Mucosa of stomach (tissue), 1 donor: ENCODE measurements around the gene PRKN.

Experiments used
- H3K27me3 ChIP-seq: one replicate; pipeline ENCODE4 v1.7.0; 2013; ENCODE audit warnings: mild to moderate bottlenecking, low read length; ENCODE audit not compliant: control insufficient read depth, insufficient read depth
- H3K36me3 ChIP-seq: one replicate; pipeline ENCODE4 v1.7.0; 2013; ENCODE audit warnings: low read length; ENCODE audit not compliant: control insufficient read depth, insufficient read depth
- H3K4me1 ChIP-seq: one replicate; pipeline ENCODE4 v1.7.0; 2013; ENCODE audit warnings: mild to moderate bottlenecking, low read length; ENCODE audit not compliant: control insufficient read depth, insufficient read depth
- H3K4me3 ChIP-seq: one replicate; pipeline ENCODE4 v1.7.0; 2013; ENCODE audit warnings: low read length
- H3K9ac ChIP-seq: one replicate; pipeline ENCODE4 v1.7.0; 2013; ENCODE audit warnings: mild to moderate bottlenecking, low read length, moderate library complexity
- H3K9me3 ChIP-seq: one replicate; pipeline ENCODE4 v1.7.0; 2013; ENCODE audit warnings: mild to moderate bottlenecking, low read length, moderate library complexity; ENCODE audit not compliant: control insufficient read depth
- donor health status: Pancreatic carcinoma.

Gene PRKN

DNA sequence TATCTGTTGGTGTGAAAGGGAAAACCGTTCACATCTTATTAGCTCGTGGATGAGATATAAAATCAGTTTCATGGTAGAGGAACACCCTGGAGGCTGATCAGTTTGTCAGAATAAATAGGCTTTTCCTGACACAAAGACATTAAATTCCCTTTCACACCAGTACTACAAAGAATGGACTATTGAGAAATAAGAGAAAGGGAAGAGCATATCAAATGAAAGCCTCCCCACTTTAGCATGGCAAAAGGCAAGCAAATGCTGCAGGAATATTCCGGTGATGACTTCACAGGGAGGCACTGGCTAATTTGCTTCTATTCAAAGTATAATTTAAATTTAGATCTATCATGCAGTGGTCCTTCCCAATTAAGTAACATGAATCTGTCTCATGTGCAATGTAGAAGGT is 1337.8 kb downstream of the PRKN start:
- Histone ChIP-seq H3K9ac (no peak overlapping the region), H3K27me3 (no peaks in the 10 kb centered on the region), H3K9me3 (no peaks in the 10 kb centered on the region), H3K36me3 (no peaks in the 10 kb centered on the region), H3K4me1 (no peaks in the 10 kb centered on the region), H3K4me3 (no peak overlapping the region)

GRCh38 chr6:161383951-161384350 is 1343.6 kb downstream of the PRKN start:
- Histone ChIP-seq H3K4me1 (peaks cover 4% of the 10 kb centered on the region), H3K9ac (no peak overlapping the region), H3K9me3 (no peaks in the 10 kb centered on the region), H3K36me3 (no peaks in the 10 kb centered on the region), H3K27me3 (no peaks in the 10 kb centered on the region), H3K4me3 (no peak overlapping the region)

GRCh38 chr6:161379834-161380582 is 1347.6 kb downstream of the PRKN start:
- no peak overlapping the region for H3K4me3 ChIP-seq
- no peak overlapping the region for H3K9ac ChIP-seq
- no peaks in the 10 kb centered on the region for H3K27me3 ChIP-seq
- no peaks in the 10 kb centered on the region for H3K9me3 ChIP-seq
- peaks cover 11% of the 10 kb centered on the region for H3K4me1 ChIP-seq
- H3K36me3 ChIP-seq, result no peaks in the 10 kb centered on the region

GRCh38 chr6:161378115-161378514 is 1349.5 kb downstream of the PRKN start:
- Histone ChIP-seq H3K9me3 (no peaks in the 10 kb centered on the region), H3K27me3 (no peaks in the 10 kb centered on the region), H3K36me3 (no peaks in the 10 kb centered on the region), H3K9ac (no peak overlapping the region), H3K4me1 (peaks cover 11% of the 10 kb centered on the region), H3K4me3 (no peak overlapping the region)

DNA sequence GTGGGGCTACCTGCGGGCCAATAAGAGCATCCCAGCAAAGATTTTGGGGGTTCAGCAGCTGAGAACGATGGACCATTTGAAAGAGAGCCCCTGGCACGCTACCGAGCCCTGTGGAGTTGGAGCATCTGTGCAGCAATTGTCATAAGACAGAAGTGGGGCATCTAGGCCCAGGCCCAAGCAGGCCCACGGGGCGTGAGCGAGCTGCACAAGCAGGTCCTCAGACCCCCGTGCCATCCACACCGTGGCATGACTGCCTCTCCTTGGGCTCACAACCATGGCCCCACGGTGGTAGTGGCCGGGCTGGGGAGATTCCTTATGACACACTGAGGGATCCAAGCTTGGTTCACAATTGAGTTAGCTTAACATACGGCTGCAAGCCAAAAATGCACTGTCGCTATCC is 1350.5 kb downstream of the PRKN start:
- peaks cover 11% of the 10 kb centered on the region for H3K4me1 ChIP-seq
- H3K27me3 ChIP-seq, result no peaks in the 10 kb centered on the region
- no peaks in the 10 kb centered on the region for H3K36me3 ChIP-seq
- no peak overlapping the region for H3K4me3 ChIP-seq
- no peak overlapping the region for H3K9ac ChIP-seq
- no peaks in the 10 kb centered on the region for H3K9me3 ChIP-seq

- H3K36me3 ChIP-seq, result no peaks in the 10 kb centered on the region
- H3K9me3 ChIP-seq, result no peaks in the 10 kb centered on the region
- peaks cover 11% of the 10 kb centered on the region for H3K4me1 ChIP-seq
- no peak overlapping the region for H3K4me3 ChIP-seq
- no peaks in the 10 kb centered on the region for H3K27me3 ChIP-seq
- no peak overlapping the region for H3K9ac ChIP-seq
Measured at GRCh38 chr6:161376367-161376766, 1351.2 kb downstream of the PRKN start.

- H3K4me3 ChIP-seq, result no peak overlapping the region
- H3K36me3 ChIP-seq, result no peaks in the 10 kb centered on the region
- no peak overlapping the region for H3K9ac ChIP-seq
- peaks cover 10% of the 10 kb centered on the region for H3K4me1 ChIP-seq
- H3K27me3 ChIP-seq, result no peaks in the 10 kb centered on the region
- H3K9me3 ChIP-seq, result no peaks in the 10 kb centered on the region
Measured at GRCh38 chr6:161374971-161375873, 1352.3 kb downstream of the PRKN start.

GRCh38 chr6:161373905-161374451 is 1353.6 kb downstream of the PRKN start:
- peaks cover 7% of the 10 kb centered on the region for H3K4me1 ChIP-seq
- H3K9me3 ChIP-seq, result no peaks in the 10 kb centered on the region
- H3K9ac ChIP-seq, result no peak overlapping the region
- no peaks in the 10 kb centered on the region for H3K27me3 ChIP-seq
- H3K36me3 ChIP-seq, result no peaks in the 10 kb centered on the region
- H3K4me3 ChIP-seq, result no peak overlapping the region

- Histone ChIP-seq H3K9ac (no peak overlapping the region), H3K36me3 (no peaks in the 10 kb centered on the region), H3K27me3 (no peaks in the 10 kb centered on the region), H3K9me3 (no peaks in the 10 kb centered on the region), H3K4me3 (no peak overlapping the region), H3K4me1 (peaks cover 7% of the 10 kb centered on the region)
Measured at GRCh38 chr6:161372422-161372793, 1355.2 kb downstream of the PRKN start.

GRCh38 chr6:161370880-161371279 is 1356.7 kb downstream of the PRKN start:
- no peak overlapping the region for H3K4me3 ChIP-seq
- no peak overlapping the region for H3K9ac ChIP-seq
- peaks cover 3% of the 10 kb centered on the region for H3K4me1 ChIP-seq
- H3K9me3 ChIP-seq, result no peaks in the 10 kb centered on the region
- no peaks in the 10 kb centered on the region for H3K27me3 ChIP-seq
- H3K36me3 ChIP-seq, result no peaks in the 10 kb centered on the region

DNA sequence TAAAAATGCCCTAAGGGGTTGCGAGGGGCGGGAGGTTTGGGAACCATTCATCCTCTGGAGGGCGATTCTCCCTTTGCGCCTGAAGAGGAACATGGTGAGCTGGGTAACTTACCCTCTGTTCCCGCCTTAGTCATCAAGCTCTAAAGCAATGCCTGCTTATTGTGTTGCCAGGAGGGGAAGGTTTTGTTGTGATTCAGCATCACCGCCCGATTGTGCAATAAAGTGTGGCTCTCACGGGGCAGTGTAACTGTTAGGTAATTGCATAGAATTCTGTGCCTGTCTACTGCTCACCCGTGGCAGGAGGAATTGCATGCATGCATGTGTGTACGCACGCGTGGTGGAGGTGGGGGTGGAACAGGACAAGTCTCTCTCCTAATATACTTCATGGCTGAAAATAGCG is 1358.2 kb downstream of the PRKN start:
- no peak overlapping the region for H3K9ac ChIP-seq
- no peaks in the 10 kb centered on the region for H3K27me3 ChIP-seq
- no peak overlapping the region for H3K4me3 ChIP-seq
- H3K36me3 ChIP-seq, result no peaks in the 10 kb centered on the region
- no peaks in the 10 kb centered on the region for H3K4me1 ChIP-seq
- no peaks in the 10 kb centered on the region for H3K9me3 ChIP-seq

DNA sequence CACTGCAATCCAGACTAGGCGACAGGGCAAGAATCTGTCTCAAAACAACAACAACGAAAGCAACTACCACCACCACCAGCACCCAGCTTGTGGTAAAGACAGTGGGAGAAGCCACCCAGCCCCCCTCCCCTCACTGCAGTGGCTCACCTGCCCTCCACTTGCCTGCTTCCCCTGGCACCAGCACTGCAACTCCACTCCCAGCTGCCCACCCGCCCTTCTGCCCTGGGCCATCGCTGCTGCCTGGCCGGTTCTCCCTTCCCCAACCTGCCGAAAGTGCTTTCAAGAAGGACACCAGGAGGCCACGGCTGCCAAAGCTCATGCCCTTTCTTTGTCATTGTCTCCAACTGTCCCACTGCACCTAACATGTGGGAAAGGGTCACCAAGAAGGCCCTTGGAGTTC is 1359.1 kb downstream of the PRKN start:
- Histone ChIP-seq H3K9ac (no peak overlapping the region), H3K27me3 (no peaks in the 10 kb centered on the region), H3K9me3 (no peaks in the 10 kb centered on the region), H3K36me3 (no peaks in the 10 kb centered on the region), H3K4me3 (no peak overlapping the region), H3K4me1 (no peaks in the 10 kb centered on the region)
